HL-60 (cell line): Measurements from ENCODE around the gene DLL4.

Source experiments
- DNase-seq, 2 experiments: peaks; one replicate each; pipeline ENCODE4 v3.0.0-alpha.2; 2010 to 2020; ENCODE audit warnings: low read depth in 1 of 2, low spot score in 1 of 2
- H3K27ac ChIP-seq: fragments of 250-450 bp; sonication (Bioruptor Pico); replicated peaks from 2 replicates; pipeline ENCODE4 v1.5.1; 2020; ENCODE audit warnings: mild to moderate bottlenecking, moderate library complexity
- H3K27me3 ChIP-seq: fragments of 250-450 bp; sonication (Bioruptor Pico); 2 replicates; pipeline ENCODE4 v1.5.1; 2021; ENCODE audit warnings: mild to moderate bottlenecking, moderate library complexity; ENCODE audit not compliant: insufficient read depth, poor library complexity, severe bottlenecking
- H3K4me3 ChIP-seq: replicated peaks from 2 replicates; pipeline ENCODE4 v1.5.1; 2011; ENCODE audit warnings: mild to moderate bottlenecking, control low read depth, low read length; ENCODE audit not compliant: insufficient read depth
- CTCF ChIP-seq: IDR thresholded peaks from one replicate; pipeline ENCODE4 v1.5.1; 2011; ENCODE audit warnings: low read length, control low read depth, inconsistent platforms; ENCODE audit not compliant: insufficient read depth
- GABPA ChIP-seq: IDR thresholded peaks from 2 replicates; pipeline ENCODE4 v1.6.1; 2012; ENCODE audit warnings: low read depth
- POLR2AphosphoS5 ChIP-seq: IDR thresholded peaks from 2 replicates; pipeline ENCODE4 v1.6.1; 2012; ENCODE audit warnings: low read depth
- REST ChIP-seq: IDR thresholded peaks from 2 replicates; pipeline ENCODE4 v1.6.1; 2012; ENCODE audit warnings: low read depth; ENCODE audit not compliant: insufficient replicate concordance
- SPI1 ChIP-seq: IDR thresholded peaks from 2 replicates; pipeline ENCODE4 v1.6.1; 2012; ENCODE audit warnings: low read depth, mild to moderate bottlenecking, borderline replicate concordance

Gene DLL4

GRCh38 chr15:40893733-40894680 is 35.1 kb upstream of the DLL4 start, which contains the start of gene VPS18:
TSS of gene VPS18 (plus strand) at chr15:40894450. CDS start at chr15:40894769, 319 bp downstream.
- Histone ChIP-seq H3K27ac (peak within 1 kb of the TSS; percentile 73), H3K27me3 (no peaks in the 10 kb centered on the region), H3K4me3 (peak within 1 kb of the TSS; percentile 98)
- peak; percentile 98 for DNase-seq
- TF ChIP-seq POLR2AphosphoS5 (no peak), CTCF (peak; percentile 91), SPI1 (no peak), GABPA (0 out of 2 replicates have a peak, but pooled peaks have one; percentile 16), REST (no peak)

GRCh38 chr15:40894681-40895448 is 34.3 kb upstream of the DLL4 start:
- H3K27me3 ChIP-seq = no peaks in the 10 kb centered on the region
- peak in 1 of 2 experiments; percentile 86 for DNase-seq
- H3K4me3 ChIP-seq = peak overlapping the region; percentile 98
- TF ChIP-seq POLR2AphosphoS5 (peak; percentile 39), SPI1 (no peak), CTCF (peak; percentile 44)
- peak overlapping the region; percentile 73 for H3K27ac ChIP-seq

- H3K4me3 ChIP-seq = no peak overlapping the region
- H3K27me3 ChIP-seq = no peaks in the 10 kb centered on the region
- DNase-seq = no peak
- peak overlapping the region; percentile 92 for H3K27ac ChIP-seq
- TF ChIP-seq POLR2AphosphoS5 (no peak), GABPA (no peak), CTCF (no peak), REST (no peak), SPI1 (no peak)
Observed at GRCh38 chr15:40899536-40900207, 29.5 kb upstream of the DLL4 start.
